MCF 10A (cell line): ENCODE measurements around the gene AJAP1. TPM values are rescaled to one million over a fixed set of nuclear protein-coding genes. Genes with fewer than 3 reads are reported as not detected.

Source experiments
- BruUV-seq: library from RNA; stranded (reverse); fragments of 400-500 nt; replicated peaks from 2 replicates; lab custom pipeline; 2021; lab: Mats Ljungman, UMichigan
- CTCF ChIA-PET: fragments of 300-600 bp; sonication (Branson Sonifier 250); formaldehyde crosslinking; extraction: SDS; loops from one replicate; lab custom pipeline; 2021; ENCODE audit warnings: antibody characterized with exemption, inconsistent platforms; lab: Yijun Ruan, JAX
- POLR2A ChIA-PET: fragments of 300-600, 350-650 bp; sonication (Branson Sonifier 250); formaldehyde crosslinking; extraction: SDS; loops from one replicate; lab custom pipeline; 2020; ENCODE audit warnings: antibody characterized with exemption, inconsistent platforms; lab: Yijun Ruan, JAX
- DNase-seq: peaks from one replicate; pipeline ENCODE4 v3.0.0-alpha.2; 2018; ENCODE audit not compliant: unreplicated experiment
- H3K27ac Mint-ChIP-seq: one replicate; pipeline ENCODE4 v1.8.0; 2022; ENCODE audit warnings: mild to moderate bottlenecking, low read depth, mixed read lengths; ENCODE audit not compliant: unreplicated experiment
- H3K27me3 Mint-ChIP-seq: one replicate; pipeline ENCODE4 v1.8.0; 2022; ENCODE audit warnings: mixed read lengths; ENCODE audit not compliant: insufficient read depth, unreplicated experiment
- H3K36me3 Mint-ChIP-seq: one replicate; pipeline ENCODE4 v1.8.0; 2022; ENCODE audit warnings: mild to moderate bottlenecking, moderate library complexity, mixed read lengths; ENCODE audit not compliant: insufficient read depth, unreplicated experiment
- H3K4me1 Mint-ChIP-seq: one replicate; pipeline ENCODE4 v1.8.0; 2022; ENCODE audit warnings: mixed read lengths; ENCODE audit not compliant: insufficient read depth, unreplicated experiment
- H3K4me3 Mint-ChIP-seq: one replicate; pipeline ENCODE4 v1.8.0; 2022; ENCODE audit warnings: mild to moderate bottlenecking, moderate library complexity, mixed read lengths; ENCODE audit not compliant: unreplicated experiment
- H3K9me3 Mint-ChIP-seq: one replicate; pipeline ENCODE4 v1.8.0; 2022; ENCODE audit warnings: mixed read lengths; ENCODE audit not compliant: unreplicated experiment
- CTCF ChIP-seq: fragments of 200-600 bp; IDR thresholded peaks from one replicate; pipeline ENCODE4 v1.8.0; 2022; ENCODE audit warnings: antibody characterized with exemption, mild to moderate bottlenecking; ENCODE audit not compliant: unreplicated experiment
- intact Hi-C: fragments of 100-400 bp; cut with micrococcal nuclease; formaldehyde crosslinking; loops from 2 replicates; pipeline ENCODE4 v1.14.1; 2022
- total RNA-seq: library from RNA; stranded (reverse); gene quantifications from 2 replicates; pipeline ENCODE4 v1.2.3, GENCODE V29; 2022

The AJAP1 gene
- total RNA-seq, 1 experiment from 2014 or later, result not detected

- H3K4me1 Mint-ChIP-seq, result peaks cover 6% of the 10 kb centered on the region
Measured at GRCh38 chr1:4634793-4635406, 19.5 kb upstream of the AJAP1 start.

GRCh38 chr1:4636186-4636585 lies 18.2 kb upstream of the AJAP1 start:
- TF ChIP-seq CTCF, result no peak
- POLR2A ChIA-PET, result no interaction called here
- intact Hi-C loops, result no loop called here
- CTCF ChIA-PET, result interaction anchor here (0.6 kb wide), 1 partner anchor 924 kb away, joined by 4 read pairs; no protein-coding TSS in a partner anchor
- peaks cover 6% of the 10 kb centered on the region for H3K4me1 Mint-ChIP-seq
- no peaks in the 10 kb centered on the region for H3K27me3 Mint-ChIP-seq
- DNase-seq, result no peak
- no peak overlapping the region for H3K27ac Mint-ChIP-seq
- no peaks in the 10 kb centered on the region for H3K36me3 Mint-ChIP-seq
- no peak overlapping the region for H3K4me3 Mint-ChIP-seq
- no TSS peak for BruUV-seq
- no peaks in the 10 kb centered on the region for H3K9me3 Mint-ChIP-seq

More at GRCh38 chr1:4634793-4635406, 19.5 kb upstream of the AJAP1 start:
- H3K27me3 Mint-ChIP-seq, result no peaks in the 10 kb centered on the region
- no peak for DNase-seq
- ChIA-PET CTCF (no interaction called here), POLR2A (no interaction called here)
- H3K27ac Mint-ChIP-seq, result no peak overlapping the region
- BruUV-seq, result no TSS peak
- no peaks in the 10 kb centered on the region for H3K9me3 Mint-ChIP-seq
- H3K36me3 Mint-ChIP-seq, result no peaks in the 10 kb centered on the region
- no peak overlapping the region for H3K4me3 Mint-ChIP-seq
- TF ChIP-seq CTCF, result no peak
- intact Hi-C loops, result no loop called here

- peaks cover 6% of the 10 kb centered on the region for H3K4me1 Mint-ChIP-seq
- no peak for TF ChIP-seq CTCF
- H3K36me3 Mint-ChIP-seq, result no peaks in the 10 kb centered on the region
- CTCF ChIA-PET, result interaction anchor here (0.6 kb wide), 1 partner anchor 924 kb away, joined by 4 read pairs; no protein-coding TSS in a partner anchor
- H3K9me3 Mint-ChIP-seq, result no peaks in the 10 kb centered on the region
- intact Hi-C loops, result no loop called here
- no TSS peak for BruUV-seq
- H3K4me3 Mint-ChIP-seq, result no peak overlapping the region
- no peaks in the 10 kb centered on the region for H3K27me3 Mint-ChIP-seq
- POLR2A ChIA-PET, result no interaction called here
- no peak for DNase-seq
- H3K27ac Mint-ChIP-seq, result no peak overlapping the region
Measured at GRCh38 chr1:4636644-4637380, 17.6 kb upstream of the AJAP1 start.

DNA sequence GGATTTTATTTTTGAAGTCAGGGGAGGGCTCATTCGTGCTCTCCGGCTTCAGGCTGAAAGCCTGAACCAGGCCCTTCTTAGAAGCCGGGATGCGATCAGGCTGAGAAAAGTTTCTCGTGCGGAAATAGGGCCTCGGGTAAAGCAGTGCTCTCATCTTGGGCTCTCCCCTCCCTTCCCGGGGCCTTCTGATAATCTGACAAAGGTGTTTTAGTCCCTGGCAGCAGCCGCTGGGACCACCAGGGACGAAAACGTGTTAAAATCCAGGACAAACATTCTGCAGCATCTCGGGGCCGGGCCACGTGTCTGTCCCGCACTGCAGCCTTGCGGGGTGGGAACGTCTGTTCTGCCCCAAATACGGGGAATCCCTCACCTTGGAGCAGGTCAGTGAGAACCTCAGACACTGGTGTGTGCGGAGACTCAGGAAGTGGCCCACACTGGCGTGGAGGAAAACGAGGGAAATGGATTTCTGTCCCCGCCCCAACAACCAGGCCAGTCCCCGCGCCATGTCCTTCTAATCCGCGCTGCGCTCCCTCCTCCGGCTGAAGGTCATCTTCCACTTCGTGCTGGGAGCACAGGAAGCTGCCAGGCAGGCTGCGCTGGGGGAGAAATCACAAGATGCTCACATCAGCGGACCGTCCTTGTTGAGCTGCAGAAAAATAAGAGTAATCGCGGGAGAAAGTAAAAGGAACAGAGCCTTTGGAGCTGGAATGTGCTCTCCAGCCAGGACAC lies 16.6 kb upstream of the AJAP1 start:
- DNase-seq, result no peak
- H3K36me3 Mint-ChIP-seq, result no peaks in the 10 kb centered on the region
- ChIA-PET CTCF (interaction anchor here (0.7 kb wide), 1 partner anchor 10 kb away, joined by 3 read pairs; no protein-coding TSS in a partner anchor), POLR2A (no interaction called here)
- no peak overlapping the region for H3K27ac Mint-ChIP-seq
- TF ChIP-seq CTCF, result no peak
- no peaks in the 10 kb centered on the region for H3K9me3 Mint-ChIP-seq
- no peaks in the 10 kb centered on the region for H3K27me3 Mint-ChIP-seq
- peaks cover 6% of the 10 kb centered on the region for H3K4me1 Mint-ChIP-seq
- BruUV-seq, result no TSS peak
- intact Hi-C loops, result no loop called here
- H3K4me3 Mint-ChIP-seq, result no peak overlapping the region
